A549 (cell line): ENCODE measurements around the gene ZNF471. TPM values are rescaled to one million over a fixed set of nuclear protein-coding genes. Genes with fewer than 3 reads are reported as not detected.

Source experiments
- ATAC-seq, 2 experiments: fragments of 200-7000 bp in 1 of 2; fragments of >200 bp in 1 of 2; cut with Nextera tagmentation in 1 of 2; cut with Tn5 transposase in 1 of 2; 3 replicates each; pipeline versions ENCODE4 v1.8.0 to v1.9.1; 2018 to 2020; ENCODE audit warnings: mild to moderate bottlenecking in 1 of 2, moderate library complexity in 1 of 2
- CTCF ChIA-PET: fragments of 300-600 bp; sonication (Branson Sonifier 250); formaldehyde crosslinking; extraction: SDS; loops from one replicate; lab custom pipeline; 2021; ENCODE audit warnings: antibody characterized with exemption, inconsistent platforms; lab: Yijun Ruan, JAX
- POLR2A ChIA-PET: fragments of 350-600 bp; formaldehyde crosslinking; extraction: SDS; loops from one replicate; lab custom pipeline; 2021; ENCODE audit warnings: antibody characterized with exemption, inconsistent platforms; lab: Yijun Ruan, JAX
- DNase-seq, 2 experiments: peaks; one replicate each; pipeline versions ENCODE4 v3.0.0 to v3.0.0-alpha.2; 2011 to 2016; ENCODE audit warnings: low read depth in 1 of 2, low spot score in 1 of 2
- FAIRE-seq: peaks from 2 replicates; lab custom pipeline; 2011; peaks lifted over from hg19 to GRCh38; lab: Jason Lieb, UNC
- H3K27ac ChIP-seq, 2 experiments: fragments of >200 bp; sonication (Bioruptor Twin); formaldehyde crosslinking; 3 replicates each; pipeline ENCODE4 v1.5.1; 2016 to 2017
- H3K4me1 ChIP-seq: fragments of >200 bp; sonication (Bioruptor Twin); formaldehyde crosslinking; 3 replicates; pipeline ENCODE4 v1.6.1; 2016
- H3K4me2 ChIP-seq: fragments of >200 bp; sonication (Bioruptor Twin); formaldehyde crosslinking; 3 replicates; pipeline ENCODE4 v1.6.1; 2016
- H3K4me3 ChIP-seq: fragments of >200 bp; sonication (Bioruptor Twin); formaldehyde crosslinking; 3 replicates; pipeline ENCODE4 v1.5.1; 2016
- H3K9me3 ChIP-seq: fragments of >200 bp; sonication (Bioruptor Twin); formaldehyde crosslinking; 3 replicates; pipeline ENCODE4 v1.6.1; 2016
- BHLHE40 ChIP-seq: IDR thresholded peaks from 2 replicates; pipeline ENCODE4 v1.6.1; 2012; ENCODE audit warnings: low read depth, low read length, inconsistent platforms
- EP300 ChIP-seq, 2 experiments: fragments of >200 bp; sonication (Bioruptor Twin); formaldehyde crosslinking; IDR thresholded peaks; 2 replicates in 1 of 2; 3 replicates in 1 of 2; pipeline ENCODE4 v1.6.1; 2016 to 2017
- ESRRA ChIP-seq: fragments of 150-350 bp; IDR thresholded peaks from 2 replicates; pipeline ENCODE4 v1.6.1; 2014; ENCODE audit warnings: mild to moderate bottlenecking, low read length, borderline replicate concordance
- KDM1A ChIP-seq: fragments of 200-600 bp; sonication (generic); IDR thresholded peaks from 2 replicates; pipeline ENCODE4 v1.6.1; 2016; ENCODE audit warnings: low read depth, mild to moderate bottlenecking
- MAZ ChIP-seq: fragments of 150-350 bp; IDR thresholded peaks from 2 replicates; pipeline ENCODE4 v1.6.1; 2014; ENCODE audit warnings: antibody characterized with exemption, low read depth, low read length, borderline replicate concordance
- POLR2A ChIP-seq: IDR thresholded peaks from 2 replicates; pipeline ENCODE4 v1.6.1; 2012; ENCODE audit warnings: mild to moderate bottlenecking, low read length
- RARB ChIP-seq: fragments of 250-450 bp; sonication (Bioruptor Pico); IDR thresholded peaks from 2 replicates; pipeline ENCODE4 v1.8.0; 2021; ENCODE audit warnings: mild to moderate bottlenecking, moderate library complexity
- SMC3 ChIP-seq: fragments of >200 bp; sonication (Bioruptor Twin); formaldehyde crosslinking; IDR thresholded peaks from 3 replicates; pipeline ENCODE4 v1.6.1; 2018; ENCODE audit warnings: inconsistent platforms
- ZFP36 ChIP-seq: fragments of 450-650 bp; IDR thresholded peaks from 2 replicates; pipeline ENCODE4 v1.6.1; 2014; ENCODE audit warnings: borderline replicate concordance; ENCODE audit not compliant: partially characterized antibody
- WGBS: methylation state at CpG from one replicate; pipeline ENCODE4 v1.1.6; 2017; ENCODE audit errors: missing lambda C conversion rate; 5-methylcytosine and 5-hydroxymethylcytosine counted together
- polyA plus RNA-seq, 4 experiments: library from polyadenylated mRNA; depleted of rRNA in 3 of 4; stranded (reverse); fragments of >200 nt; fragmentation: RNase III in 1 of 4; extraction: RNeasy Plus Mini Kit Qiagen cat#74134 plus additional on column Dnase treatment in 1 of 4; gene quantifications; 2 replicates in 3 of 4; 3 replicates in 1 of 4; pipeline ENCODE4 v1.2.3, GENCODE V29; 2011 to 2017
- TF ChIP-seq, protein P1 (sequence below): fragments of 250-450 bp; sonication (Bioruptor Pico); IDR thresholded peaks from 2 replicates; pipeline ENCODE4 v1.5.0; 2021; ENCODE audit warnings: mild to moderate bottlenecking, moderate library complexity, borderline replicate concordance
- TF ChIP-seq, protein P2 (sequence below): fragments of 200-600 bp; sonication (generic); IDR thresholded peaks from 2 replicates; pipeline ENCODE4 v1.6.1; 2016; ENCODE audit warnings: antibody characterized with exemption, mild to moderate bottlenecking, moderate library complexity
- TF ChIP-seq, protein P3 (sequence below): IDR thresholded peaks from 2 replicates; pipeline ENCODE4 v1.6.1; 2012; ENCODE audit warnings: low read depth, borderline replicate concordance
- TF ChIP-seq, protein P4 (sequence below): fragments of >200 bp; sonication (Bioruptor Twin); formaldehyde crosslinking; IDR thresholded peaks from 3 replicates; pipeline ENCODE4 v1.6.1; 2016
- TF ChIP-seq, protein P5 (sequence below): fragments of 150-350 bp; IDR thresholded peaks from 2 replicates; pipeline ENCODE4 v1.6.1; 2014; ENCODE audit warnings: low read depth, mild to moderate bottlenecking, low read length
- TF ChIP-seq, protein P6 (sequence below): fragments of >200 bp; sonication (Bioruptor Twin); formaldehyde crosslinking; IDR thresholded peaks from 3 replicates; pipeline ENCODE4 v1.5.1; 2016
- TF ChIP-seq, protein P7 (sequence below): fragments of 250-450 bp; sonication (Bioruptor Pico); IDR thresholded peaks from 2 replicates; pipeline ENCODE4 v1.5.0; 2020; ENCODE audit warnings: low read depth, mild to moderate bottlenecking, moderate library complexity

ZNF471 gene
- polyA plus RNA-seq, 2 of the 4 experiments (the other 2 are of a cell fraction): 0.04 to 0.18 TPM

DNA sequence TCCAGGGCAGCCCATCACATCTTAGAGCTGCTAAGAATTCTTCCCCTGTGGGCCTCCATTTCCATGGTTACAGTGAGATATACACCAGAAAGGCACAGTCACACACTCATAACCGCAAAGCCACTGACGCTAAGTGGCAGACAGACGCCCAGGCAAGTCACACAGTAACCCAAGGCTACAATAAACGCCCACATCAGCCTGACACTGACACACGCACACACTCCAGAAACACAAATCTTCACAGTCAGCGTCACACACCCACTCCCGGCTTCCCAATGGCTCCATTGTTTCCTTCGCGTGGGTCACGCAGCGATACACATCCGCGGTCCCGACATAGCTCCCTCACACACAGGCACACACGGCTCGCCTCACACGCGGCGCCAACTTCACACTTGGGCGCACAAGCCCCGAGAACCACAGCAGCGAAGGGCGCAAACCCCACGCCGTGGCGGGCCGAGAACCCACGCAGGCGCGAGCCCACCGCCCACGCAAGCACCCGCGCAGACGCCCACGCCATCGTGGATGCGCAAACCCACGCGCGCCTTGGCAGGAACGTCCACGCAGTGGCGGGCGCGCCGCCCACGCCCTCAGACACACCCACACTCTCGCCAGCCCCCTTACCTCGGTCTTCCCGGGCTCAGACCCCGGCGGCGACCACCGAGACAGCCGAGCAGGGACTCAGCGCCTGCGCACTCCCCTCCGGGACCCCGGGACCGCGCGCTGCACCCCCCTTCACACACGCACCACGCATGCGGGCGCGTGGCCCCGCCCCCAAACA, 30.8 kb upstream of the ZNF471 start, which contains the start of gene ZNF667:
TSS of gene ZNF667 (minus strand) at position 695 of the 778 bp plus-strand sequence. CDS start 14,975 bp downstream, outside the sequence.
- ATAC-seq (no peak), FAIRE-seq (no peak), DNase-seq (no peak)
- Histone ChIP-seq H3K9me3 (peaks cover 72% of the 10 kb centered on the region), H3K4me1 (no peaks in the 10 kb centered on the region), H3K4me3 (no peak within 1 kb of the TSS), H3K4me2 (no peak within 1 kb of the TSS), H3K27ac (no peak within 1 kb of the TSS)
- TF ChIP-seq, protein P1, sequence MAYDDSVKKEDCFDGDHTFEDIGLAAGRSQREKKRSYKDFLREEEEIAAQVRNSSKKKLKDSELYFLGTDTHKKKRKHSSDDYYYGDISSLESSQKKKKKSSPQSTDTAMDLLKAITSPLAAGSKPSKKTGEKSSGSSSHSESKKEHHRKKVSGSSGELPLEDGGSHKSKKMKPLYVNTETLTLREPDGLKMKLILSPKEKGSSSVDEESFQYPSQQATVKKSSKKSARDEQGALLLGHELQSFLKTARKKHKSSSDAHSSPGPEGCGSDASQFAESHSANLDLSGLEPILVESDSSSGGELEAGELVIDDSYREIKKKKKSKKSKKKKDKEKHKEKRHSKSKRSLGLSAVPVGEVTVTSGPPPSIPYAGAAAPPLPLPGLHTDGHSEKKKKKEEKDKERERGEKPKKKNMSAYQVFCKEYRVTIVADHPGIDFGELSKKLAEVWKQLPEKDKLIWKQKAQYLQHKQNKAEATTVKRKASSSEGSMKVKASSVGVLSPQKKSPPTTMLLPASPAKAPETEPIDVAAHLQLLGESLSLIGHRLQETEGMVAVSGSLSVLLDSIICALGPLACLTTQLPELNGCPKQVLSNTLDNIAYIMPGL: no peak
- TF ChIP-seq, protein P2, sequence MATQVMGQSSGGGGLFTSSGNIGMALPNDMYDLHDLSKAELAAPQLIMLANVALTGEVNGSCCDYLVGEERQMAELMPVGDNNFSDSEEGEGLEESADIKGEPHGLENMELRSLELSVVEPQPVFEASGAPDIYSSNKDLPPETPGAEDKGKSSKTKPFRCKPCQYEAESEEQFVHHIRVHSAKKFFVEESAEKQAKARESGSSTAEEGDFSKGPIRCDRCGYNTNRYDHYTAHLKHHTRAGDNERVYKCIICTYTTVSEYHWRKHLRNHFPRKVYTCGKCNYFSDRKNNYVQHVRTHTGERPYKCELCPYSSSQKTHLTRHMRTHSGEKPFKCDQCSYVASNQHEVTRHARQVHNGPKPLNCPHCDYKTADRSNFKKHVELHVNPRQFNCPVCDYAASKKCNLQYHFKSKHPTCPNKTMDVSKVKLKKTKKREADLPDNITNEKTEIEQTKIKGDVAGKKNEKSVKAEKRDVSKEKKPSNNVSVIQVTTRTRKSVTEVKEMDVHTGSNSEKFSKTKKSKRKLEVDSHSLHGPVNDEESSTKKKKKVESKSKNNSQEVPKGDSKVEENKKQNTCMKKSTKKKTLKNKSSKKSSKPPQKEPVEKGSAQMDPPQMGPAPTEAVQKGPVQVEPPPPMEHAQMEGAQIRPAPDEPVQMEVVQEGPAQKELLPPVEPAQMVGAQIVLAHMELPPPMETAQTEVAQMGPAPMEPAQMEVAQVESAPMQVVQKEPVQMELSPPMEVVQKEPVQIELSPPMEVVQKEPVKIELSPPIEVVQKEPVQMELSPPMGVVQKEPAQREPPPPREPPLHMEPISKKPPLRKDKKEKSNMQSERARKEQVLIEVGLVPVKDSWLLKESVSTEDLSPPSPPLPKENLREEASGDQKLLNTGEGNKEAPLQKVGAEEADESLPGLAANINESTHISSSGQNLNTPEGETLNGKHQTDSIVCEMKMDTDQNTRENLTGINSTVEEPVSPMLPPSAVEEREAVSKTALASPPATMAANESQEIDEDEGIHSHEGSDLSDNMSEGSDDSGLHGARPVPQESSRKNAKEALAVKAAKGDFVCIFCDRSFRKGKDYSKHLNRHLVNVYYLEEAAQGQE: no peak
- no peak for TF ChIP-seq ESRRA
- 74% methylated on average over 57 of the region's 69 CpGs for WGBS
- CTCF ChIA-PET: no interaction called here
- POLR2A ChIA-PET: no interaction called here

DNA sequence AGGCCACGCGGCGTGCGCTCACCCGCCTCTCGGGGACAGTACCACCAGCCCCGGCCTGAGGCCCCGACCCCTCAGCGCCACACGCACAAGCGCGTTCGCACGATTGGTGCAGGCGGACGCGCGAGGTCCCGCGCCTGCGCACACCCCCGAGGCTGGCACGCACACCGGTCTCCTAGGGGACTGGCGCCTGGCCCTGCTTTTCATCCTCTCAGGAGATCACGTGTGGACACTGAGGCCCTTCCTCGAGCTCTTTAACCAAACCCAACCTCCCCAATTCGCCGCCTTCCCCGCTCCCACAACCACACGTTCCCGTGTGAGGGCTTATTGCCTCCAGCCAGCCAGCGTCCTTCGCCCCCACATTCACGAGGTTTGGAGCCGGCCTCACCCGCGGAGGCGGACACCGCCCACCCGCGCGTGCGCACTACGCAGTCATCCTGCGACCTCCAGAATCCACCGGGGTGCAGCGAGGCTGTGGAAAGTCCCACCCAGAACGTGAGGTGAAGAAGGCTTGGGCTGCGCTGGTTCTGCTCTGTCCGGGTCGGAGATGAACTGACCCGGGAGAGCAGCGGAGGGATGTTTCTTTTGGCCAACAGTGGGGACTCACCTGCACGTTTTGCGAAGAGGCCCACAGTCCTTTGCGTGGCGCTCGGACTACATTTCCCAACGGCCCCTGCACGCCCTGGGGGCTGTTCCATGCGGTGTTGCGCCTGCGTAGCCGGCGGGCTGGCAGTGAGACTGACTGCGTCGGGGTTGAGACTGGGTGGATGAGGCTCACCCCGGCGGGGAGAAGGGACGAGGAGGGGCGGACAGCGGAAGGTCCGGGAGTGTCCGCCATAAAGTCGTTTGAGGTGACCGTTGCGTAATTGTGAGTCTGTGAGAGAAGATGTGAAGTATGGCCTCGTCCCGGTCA, 30.0 kb upstream of the ZNF471 start:
- FAIRE-seq: no peak
- no peak overlapping the region for H3K27ac ChIP-seq
- DNase-seq: no peak
- no peak for TF ChIP-seq RARB (CRISPR knock-in tag)
- TF ChIP-seq POLR2A: no peak
- TF ChIP-seq KDM1A: no peak
- no peak for TF ChIP-seq ZFP36
- TF ChIP-seq EP300 (IDR thresholded peaks at IDR 0.05): no peak
- TF ChIP-seq, protein P3, sequence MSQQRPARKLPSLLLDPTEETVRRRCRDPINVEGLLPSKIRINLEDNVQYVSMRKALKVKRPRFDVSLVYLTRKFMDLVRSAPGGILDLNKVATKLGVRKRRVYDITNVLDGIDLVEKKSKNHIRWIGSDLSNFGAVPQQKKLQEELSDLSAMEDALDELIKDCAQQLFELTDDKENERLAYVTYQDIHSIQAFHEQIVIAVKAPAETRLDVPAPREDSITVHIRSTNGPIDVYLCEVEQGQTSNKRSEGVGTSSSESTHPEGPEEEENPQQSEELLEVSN: no peak
- TF ChIP-seq SMC3: no peak
- TF ChIP-seq MAZ: no peak
- no peak for TF ChIP-seq BHLHE40
- TF ChIP-seq, protein P4, sequence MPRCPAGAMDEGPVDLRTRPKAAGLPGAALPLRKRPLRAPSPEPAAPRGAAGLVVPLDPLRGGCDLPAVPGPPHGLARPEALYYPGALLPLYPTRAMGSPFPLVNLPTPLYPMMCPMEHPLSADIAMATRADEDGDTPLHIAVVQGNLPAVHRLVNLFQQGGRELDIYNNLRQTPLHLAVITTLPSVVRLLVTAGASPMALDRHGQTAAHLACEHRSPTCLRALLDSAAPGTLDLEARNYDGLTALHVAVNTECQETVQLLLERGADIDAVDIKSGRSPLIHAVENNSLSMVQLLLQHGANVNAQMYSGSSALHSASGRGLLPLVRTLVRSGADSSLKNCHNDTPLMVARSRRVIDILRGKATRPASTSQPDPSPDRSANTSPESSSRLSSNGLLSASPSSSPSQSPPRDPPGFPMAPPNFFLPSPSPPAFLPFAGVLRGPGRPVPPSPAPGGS: no peak
- TF ChIP-seq, protein P5, sequence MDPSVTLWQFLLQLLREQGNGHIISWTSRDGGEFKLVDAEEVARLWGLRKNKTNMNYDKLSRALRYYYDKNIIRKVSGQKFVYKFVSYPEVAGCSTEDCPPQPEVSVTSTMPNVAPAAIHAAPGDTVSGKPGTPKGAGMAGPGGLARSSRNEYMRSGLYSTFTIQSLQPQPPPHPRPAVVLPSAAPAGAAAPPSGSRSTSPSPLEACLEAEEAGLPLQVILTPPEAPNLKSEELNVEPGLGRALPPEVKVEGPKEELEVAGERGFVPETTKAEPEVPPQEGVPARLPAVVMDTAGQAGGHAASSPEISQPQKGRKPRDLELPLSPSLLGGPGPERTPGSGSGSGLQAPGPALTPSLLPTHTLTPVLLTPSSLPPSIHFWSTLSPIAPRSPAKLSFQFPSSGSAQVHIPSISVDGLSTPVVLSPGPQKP: no peak
- TF ChIP-seq, protein P6, sequence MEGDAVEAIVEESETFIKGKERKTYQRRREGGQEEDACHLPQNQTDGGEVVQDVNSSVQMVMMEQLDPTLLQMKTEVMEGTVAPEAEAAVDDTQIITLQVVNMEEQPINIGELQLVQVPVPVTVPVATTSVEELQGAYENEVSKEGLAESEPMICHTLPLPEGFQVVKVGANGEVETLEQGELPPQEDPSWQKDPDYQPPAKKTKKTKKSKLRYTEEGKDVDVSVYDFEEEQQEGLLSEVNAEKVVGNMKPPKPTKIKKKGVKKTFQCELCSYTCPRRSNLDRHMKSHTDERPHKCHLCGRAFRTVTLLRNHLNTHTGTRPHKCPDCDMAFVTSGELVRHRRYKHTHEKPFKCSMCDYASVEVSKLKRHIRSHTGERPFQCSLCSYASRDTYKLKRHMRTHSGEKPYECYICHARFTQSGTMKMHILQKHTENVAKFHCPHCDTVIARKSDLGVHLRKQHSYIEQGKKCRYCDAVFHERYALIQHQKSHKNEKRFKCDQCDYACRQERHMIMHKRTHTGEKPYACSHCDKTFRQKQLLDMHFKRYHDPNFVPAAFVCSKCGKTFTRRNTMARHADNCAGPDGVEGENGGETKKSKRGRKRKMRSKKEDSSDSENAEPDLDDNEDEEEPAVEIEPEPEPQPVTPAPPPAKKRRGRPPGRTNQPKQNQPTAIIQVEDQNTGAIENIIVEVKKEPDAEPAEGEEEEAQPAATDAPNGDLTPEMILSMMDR: no peak
- TF ChIP-seq, protein P7, sequence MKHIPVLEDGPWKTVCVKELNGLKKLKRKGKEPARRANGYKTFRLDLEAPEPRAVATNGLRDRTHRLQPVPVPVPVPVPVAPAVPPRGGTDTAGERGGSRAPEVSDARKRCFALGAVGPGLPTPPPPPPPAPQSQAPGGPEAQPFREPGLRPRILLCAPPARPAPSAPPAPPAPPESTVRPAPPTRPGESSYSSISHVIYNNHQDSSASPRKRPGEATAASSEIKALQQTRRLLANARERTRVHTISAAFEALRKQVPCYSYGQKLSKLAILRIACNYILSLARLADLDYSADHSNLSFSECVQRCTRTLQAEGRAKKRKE (CRISPR knock-in tag): no peak
- H3K4me2 ChIP-seq: no peak overlapping the region
- no peaks in the 10 kb centered on the region for H3K4me1 ChIP-seq
- ChIA-PET POLR2A (no interaction called here), CTCF (no interaction called here)
- no peak overlapping the region for H3K4me3 ChIP-seq
- 73% methylated on average over 76 of the region's 80 CpGs for WGBS
- peaks cover 67% of the 10 kb centered on the region for H3K9me3 ChIP-seq
- ATAC-seq: no peak
